GM18873 (cell line): Measurements from ENCODE around the gene ADCY7.
A peak's percentile ranks its signal among the peaks of the same experiment; 100 is the strongest.

Experiments
- ATAC-seq: cut with Tn5 transposase; IDR thresholded peaks from one replicate; pipeline ENCODE4 v1.9.1; 2021; ENCODE audit warnings: mild to moderate bottlenecking, moderate library complexity, moderate number of reproducible peaks; ENCODE audit not compliant: unreplicated experiment, low FRiP score

ADCY7 gene

DNA sequence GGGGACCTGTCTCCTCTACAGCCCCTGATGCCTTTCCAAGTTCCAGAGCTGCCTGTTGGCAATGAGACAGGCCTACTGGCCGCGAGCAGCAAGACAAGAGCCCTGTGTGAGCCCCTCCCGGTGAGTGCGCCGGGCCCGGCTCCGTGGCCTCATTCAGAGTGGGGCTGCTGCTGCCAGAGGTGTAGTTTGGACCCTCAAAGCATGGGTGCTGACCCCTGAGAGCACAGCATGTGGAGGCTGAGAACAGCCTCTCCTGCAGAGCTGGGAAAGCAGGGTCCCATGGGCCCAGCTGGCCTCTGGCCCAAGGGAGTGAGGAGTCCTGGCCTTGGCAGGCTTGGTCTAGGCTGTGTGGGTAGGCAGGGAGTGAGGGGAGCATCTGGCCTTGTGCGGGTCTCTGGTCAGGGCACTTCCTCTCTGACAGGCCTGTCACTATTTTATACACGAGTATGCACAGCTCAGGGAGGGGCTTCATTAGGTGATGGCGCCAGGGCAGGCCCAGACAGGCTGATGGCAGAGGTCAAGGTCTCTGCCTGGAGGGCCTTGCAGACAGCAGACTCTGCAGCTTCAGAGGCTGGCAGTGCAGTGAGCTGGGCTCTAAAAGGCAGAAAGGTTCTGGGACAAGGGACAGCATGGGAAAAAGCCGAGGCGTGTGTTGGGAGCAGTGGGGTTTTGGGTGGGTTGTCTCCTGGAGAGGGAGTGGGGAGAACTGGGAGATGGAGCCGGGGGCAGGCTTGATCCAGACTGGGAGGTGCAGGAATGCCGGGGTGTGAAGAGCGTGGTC, 43.4 kb downstream of the ADCY7 start:
- no peak for ATAC-seq

DNA sequence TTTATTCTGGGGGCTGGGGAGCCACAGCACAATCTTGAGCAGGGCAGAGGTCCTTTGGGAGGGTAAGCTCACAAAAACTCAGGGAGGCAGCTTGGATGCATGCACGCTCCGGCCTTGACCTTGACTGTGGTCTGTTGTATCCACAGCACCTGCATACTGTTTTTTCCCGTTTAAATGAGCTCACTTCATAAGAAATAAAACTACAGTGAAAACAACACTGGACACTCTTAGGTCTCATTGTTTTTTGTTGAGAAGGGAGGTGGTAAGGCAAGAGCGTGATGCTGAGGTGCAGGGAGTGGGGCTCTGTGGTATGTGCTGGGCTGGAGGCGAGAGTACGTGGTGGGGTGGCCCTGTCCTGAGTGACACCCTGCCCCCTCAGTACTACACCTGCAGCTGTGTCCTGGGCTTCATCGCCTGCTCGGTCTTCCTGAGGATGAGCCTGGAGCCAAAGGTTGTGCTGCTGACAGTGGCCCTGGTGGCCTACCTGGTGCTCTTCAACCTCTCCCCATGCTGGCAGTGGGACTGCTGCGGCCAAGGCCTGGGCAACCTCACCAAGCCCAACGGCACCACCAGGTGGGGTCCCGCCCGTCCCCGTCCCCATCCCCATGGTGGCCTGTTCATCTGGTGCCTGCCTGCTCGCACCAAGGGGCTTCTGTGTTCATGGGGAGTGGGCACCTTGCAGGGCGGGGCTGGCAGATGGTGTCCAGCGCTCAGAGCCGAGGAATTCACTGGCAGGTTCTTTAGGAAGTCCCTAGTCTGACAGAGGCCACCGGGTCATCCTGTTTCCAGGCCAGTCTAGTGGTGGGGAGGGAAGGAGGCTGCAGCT, 44.2 kb downstream of the ADCY7 start:
- no peak for ATAC-seq

DNA sequence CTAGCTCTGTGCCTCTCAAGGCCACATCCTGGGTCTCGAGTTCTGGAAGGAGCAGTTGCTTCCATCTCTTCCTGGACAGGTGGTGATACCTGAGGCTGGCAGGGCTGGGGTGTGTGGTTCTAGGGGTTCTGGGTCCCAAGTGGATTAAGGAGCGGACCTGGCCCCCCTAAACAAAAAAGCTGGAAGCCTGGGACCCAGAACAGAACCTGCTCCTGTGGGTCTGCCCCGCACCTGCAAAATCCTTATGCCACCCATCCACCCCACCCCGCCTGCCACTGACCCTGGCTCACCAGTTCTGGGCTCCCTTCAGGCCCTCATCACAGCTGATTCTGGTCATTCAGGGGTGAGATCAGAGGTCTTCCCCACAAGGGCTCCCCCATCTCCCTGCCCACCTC, 44.8 kb downstream of the ADCY7 start:
- ATAC-seq, result no peak

DNA sequence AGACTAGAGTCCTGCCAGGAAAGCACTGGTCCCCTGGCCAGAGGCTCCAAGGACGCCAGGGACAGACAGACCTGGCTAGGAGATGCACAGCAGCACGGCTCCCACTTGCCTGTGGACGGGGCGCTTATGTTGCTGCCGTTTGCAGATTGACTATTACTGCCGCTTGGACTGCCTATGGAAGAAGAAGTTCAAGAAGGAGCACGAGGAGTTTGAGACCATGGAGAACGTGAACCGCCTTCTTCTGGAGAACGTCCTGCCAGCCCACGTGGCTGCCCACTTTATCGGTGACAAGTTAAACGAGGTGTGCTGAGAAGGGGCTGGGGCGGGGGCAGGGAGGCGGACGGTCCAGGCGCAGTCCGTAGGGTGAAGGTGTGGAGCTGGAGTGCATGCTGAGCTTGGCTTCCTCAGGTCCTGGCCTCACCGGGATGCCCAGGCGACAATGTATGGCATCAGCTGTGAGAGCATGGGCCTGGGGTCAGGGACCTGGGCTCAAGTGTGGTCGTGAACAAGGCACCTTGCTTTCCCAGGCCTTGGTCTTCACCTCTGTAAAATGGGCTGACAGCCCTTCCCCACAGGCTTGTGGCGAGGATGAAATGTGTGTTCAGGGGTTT, 45.6 kb downstream of the ADCY7 start:
- ATAC-seq, result no peak

DNA sequence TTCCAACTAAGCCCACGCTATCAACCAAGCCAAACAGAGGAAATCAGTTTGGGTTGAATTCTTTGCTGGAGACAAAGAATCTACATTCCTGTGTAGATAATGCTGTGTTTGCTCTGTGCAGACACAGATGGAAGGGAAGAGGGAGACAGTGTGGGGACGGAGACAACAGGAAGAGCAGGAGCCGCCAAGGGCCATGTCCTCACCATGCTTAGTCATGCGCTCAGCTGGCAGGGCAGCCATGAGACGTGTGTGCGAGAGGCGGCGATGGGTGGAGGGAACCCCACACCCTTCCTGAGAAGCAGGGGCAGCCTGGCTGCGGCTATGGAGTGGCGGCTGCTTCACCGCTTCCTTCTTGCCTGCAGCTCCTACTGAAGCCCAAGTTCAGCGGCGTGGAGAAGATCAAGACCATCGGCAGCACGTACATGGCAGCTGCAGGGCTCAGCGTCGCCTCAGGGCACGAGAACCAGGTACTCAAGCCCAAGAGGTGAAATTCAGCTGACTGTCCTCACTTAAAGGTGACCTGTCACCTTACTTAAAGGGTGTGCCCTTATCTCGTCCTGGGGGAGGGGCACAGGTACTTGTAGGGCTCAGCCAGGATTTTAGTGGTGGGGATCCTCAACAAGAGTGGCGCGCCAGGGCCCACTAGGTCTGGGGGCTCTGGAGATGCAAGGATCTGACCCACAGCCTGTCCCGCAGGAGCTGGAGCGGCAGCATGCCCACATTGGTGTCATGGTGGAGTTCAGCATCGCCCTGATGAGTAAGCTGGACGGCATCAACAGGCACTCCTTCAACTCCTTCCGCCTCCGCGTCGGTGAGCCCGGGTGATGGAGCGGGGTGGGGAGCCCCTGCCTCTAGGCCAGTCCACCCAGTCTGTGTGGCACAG, 47.5 kb downstream of the ADCY7 start:
- no peak for ATAC-seq

DNA sequence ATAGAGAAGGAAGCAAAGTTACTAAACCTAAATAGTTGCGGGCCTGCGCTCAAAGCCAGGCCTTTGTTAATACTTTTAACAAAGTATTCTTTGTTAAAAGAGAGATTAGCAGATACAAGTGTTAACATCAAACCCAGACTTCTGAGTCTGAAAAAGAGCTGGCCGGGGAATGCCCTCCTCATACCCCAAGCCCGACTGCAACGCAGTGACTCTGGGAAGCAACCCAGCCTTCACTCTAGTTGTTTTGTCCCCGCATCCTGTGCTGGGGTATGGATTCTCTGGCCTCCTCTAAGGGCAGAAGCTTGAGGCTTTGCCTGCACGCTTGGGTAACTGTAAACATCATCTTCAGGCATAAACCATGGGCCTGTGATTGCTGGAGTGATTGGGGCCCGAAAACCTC, 48.3 kb downstream of the ADCY7 start:
- no peak for ATAC-seq

DNA sequence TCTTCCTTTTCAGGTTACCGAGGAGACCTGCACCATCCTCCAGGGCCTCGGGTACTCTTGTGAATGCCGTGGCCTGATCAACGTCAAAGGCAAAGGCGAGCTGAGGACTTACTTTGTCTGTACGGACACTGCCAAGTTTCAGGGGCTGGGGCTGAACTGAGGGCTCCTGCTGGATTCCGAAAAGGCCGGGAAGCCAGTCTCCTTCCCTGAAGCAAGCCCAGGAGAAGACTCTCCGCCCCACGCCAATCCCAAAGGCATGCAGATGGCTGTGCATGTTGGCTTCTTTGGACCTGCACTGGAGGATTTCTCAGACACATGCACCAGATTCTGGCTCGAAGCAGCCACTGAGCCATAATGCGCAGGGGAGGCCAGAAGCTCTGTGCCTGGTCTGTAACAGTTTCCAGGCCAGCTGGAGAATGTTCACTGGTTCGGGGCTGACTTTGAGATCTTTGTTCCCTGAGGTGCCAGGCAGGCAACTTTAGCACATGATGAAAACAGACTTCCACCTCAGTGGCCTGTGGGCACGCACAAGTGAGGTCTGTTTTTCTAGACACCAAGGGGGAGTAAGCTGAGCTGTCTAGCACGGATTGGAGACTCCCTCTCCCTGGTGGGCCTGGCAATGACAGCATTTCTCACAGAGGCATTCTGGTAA, 49.1 kb downstream of the ADCY7 start:
- ATAC-seq, result no peak

DNA sequence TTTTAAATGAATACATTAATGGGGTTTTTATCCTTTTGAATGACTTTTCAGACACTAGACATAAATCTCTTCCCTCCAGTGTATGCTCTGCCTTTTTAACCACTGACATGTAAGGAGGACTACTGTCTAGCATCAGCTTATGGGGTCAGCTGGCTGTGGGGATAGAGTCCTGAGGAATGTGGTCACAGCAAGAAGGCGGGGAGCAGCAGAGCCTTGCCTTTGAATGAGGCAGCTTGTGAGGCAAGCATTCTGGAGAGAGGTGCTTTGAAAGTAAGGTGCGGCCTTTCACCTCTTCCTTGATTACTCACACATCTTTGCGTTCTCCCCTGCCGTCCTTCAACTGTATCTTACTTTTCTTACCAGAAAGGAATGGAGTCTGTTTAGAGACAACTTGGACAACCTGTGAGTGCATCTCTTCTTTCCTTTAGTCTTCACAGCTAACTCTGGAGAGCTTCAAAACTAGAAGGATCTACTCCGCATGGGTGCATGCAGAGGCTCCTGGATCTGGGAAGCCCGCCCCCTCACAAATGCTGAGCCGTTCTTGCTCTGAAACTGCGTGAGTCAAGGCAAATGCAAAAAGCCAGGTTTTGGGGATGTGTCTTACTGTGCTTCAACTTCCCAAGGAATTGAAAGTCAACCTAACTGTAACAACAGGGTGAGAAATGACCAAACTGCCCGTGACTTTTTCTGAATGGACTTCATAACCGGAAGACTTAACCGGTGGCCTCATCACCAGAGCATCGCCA, 49.9 kb downstream of the ADCY7 start:
- no peak for ATAC-seq

DNA sequence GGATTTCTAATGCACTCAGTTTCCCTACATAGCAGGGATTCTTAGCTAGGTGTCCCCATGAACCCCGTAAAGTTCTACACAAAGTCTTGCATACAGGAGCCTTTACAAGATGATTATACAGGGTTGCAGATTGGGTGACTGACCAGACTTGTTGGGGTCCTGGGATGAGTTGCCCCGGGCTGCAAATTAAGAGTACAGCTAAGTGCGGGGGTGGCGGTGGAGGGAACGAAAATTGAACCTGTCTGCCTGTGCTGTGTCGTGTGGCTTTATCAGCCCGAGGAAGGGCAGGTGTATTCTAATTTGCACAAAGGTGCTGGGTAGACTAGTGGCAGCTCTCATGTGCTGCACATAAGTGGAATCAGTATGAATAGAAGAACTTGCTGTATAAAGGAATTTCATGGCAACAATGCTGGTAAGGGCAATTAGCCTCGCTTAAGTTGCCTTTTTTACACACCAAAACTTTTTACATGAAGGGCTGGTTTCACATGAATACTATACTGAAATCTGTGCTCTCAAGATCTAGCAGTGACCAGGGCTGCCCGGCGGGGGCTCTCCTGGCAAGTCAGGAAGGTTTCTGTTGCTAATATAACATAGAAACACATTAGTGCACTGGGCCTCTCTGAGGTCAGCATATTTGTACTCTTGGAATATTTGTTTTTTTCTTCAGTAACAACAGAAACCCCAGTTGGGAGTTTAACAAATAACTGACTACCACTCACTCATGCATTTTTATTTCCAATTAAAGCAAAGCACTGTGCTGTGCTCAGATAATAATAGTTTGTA, 50.7 kb downstream of the ADCY7 start:
- no peak for ATAC-seq

DNA sequence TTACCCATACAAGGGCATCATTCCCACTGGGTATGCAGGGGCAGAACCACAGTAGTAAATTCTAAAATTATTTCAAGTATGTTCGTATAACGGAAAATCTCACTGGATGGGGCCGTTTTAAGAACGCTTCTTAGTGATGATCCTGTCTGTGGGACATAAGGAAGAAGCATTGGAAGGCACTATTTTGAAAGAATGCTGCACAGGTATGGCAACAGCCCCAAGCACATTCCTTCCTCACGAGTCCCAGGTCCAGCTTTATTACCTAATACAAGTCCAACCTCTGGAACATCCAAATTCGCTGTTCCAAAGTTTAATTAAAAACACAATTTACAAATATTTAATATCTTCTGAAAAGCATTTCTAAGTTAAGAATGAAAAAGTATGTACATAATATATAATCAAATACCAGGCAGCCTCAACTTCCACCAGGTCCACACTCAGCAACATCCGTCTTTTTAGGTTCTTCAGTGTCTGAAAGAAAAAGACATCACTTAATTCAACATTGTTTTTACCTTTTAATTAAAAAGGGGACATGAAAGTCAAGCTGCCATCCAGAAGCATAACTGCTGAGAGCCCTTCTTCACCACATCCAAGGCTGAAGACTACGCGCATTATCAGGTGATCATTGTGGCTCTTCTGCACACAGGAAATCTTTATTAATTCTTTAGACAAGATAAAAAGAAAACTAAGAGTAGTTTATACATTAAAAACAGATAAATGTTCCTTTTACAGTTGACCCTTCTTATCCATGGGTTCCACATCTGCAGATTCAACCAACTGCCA, 52.6 kb downstream of the ADCY7 start:
- no peak for ATAC-seq

DNA sequence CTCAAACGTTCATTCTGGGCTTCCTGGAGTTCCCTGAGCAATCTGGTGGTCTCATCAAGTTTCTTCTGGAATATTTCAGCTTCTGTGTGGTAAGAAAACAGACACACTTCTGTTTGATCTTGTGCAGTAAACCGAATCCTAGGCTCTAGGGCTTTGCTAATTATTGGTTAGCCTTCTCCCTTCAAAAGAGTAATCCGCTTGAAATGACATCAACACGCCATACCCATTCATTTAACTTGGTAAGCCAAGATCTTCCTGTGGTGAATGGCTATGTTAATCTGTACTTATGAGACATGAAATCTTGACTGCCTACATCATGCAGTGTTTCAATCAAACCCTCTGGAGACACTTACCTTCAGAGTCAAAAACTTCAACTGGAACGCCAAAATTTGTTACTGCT, 54.0 kb downstream of the ADCY7 start:
- ATAC-seq, result no peak

DNA sequence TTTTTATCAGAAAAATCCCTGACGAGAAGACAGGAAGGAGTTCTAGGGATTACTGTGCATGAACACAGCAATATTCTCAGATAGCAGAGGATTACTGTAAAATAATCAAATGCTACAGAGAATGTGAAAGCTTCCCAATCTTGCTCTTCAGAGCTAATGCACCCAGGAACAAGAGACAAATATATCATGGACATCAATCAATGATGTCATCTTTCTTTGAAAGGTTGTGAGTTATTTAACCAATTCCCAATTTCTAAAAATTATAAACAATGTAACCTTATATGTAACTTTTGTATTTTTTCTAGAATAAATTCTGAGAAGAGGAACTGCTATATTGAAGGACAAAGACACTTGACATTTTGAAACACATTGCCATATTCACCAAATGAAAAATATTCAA, 56.0 kb downstream of the ADCY7 start:
- ATAC-seq, result no peak

DNA sequence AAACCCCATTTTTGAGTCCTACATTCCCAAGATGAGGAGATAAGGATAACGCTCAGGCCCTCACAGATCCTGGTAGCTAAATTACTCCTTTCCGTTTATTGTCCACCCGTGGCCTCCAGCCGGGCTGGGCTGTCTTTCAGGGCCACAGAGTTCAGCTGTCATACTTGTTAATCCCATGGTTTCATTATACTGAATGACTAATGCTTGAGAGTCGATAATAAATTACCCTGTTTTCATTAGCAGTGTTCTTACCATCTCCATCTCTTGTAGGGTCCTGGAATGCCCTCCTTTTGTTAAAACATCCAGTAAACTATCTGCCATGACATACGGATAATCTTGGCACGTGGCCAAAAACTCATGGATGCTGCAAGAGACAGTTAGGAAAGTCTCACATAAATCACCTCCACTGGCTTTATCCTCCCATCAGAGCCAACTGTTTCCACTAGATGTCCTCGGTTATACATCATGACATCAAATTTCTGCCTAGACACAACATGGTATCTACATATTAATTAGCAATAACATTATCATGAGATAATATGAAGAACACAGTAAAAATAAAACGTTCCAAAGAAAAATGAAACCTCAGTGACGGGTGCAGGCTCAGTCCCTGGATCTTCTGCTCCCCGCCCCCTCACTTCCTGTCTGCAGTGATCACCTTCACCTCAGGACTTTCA, 57.1 kb downstream of the ADCY7 start:
- ATAC-seq, result no peak

DNA sequence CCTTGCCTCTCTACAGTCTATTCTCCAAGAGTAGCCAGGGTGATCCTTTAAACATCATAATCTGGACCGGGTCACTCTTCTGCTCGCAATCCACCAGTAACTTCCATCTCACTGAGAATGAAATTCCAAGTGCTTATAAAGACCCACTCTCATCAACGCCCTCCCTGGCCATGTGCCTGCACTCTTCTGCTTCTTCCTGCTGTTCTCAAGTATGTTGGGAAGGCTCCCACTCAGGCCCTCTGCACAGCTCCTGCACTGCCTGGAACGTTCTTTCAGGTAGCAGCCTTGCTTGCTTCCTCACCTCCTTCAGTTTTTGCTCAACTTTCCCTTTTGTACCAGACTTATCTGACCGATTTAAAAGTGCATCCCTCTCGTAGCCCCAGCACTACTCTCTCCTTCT, 58.0 kb downstream of the ADCY7 start:
- no peak for ATAC-seq

DNA sequence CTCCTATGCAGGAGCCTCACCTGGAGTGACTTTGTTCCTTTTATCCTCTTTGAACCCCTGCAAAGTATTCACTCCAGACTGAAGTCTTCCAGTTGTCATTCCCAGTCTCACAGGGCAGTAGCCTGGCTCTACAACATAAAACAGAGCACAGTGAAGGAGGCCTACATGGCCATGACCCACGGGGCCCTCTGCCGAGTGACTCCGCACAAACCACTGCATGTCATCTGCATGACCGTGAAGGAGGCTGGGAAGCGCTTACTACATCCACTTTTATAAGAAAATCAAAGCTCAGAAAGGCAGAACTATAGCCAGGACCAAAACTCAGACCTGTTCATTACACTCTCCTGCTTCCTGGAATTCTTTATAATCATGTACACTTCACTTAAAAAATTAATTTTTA, 59.9 kb downstream of the ADCY7 start:
- no peak for ATAC-seq

DNA sequence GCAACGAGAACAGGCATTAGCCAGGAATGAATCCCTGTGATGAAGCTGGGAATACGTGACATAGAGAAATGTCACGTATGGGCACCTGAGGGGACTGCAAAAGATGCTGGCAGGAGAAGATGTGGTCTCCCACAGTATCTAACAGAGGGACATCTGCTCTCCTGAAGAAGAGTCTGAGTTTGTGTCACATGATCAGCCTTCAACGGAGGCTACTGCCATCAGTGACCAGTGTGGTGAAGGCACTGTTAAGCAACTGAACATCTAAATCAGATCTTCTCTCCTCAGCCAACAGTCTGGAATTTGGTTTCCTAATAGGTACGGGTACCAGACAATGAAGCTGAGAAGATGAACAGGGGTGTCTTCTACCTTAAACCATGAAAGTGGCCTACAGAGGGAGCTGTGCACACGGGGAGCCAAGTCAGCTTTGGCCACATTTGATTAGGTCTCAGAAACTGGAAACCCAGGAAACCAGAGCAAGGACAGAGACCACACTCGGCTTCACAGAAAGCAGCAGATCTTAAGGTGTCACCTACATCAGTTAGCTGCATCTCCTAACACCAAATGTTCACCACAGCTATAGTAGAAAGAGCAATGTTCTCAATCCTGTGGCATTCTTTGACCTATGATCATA, 60.6 kb downstream of the ADCY7 start:
- peak; percentile 48 for ATAC-seq
